Activated B cell treated with CpG ODN at 0.5 μM for 24 hours (primary cell): Measurements from ENCODE around the gene GPI. TPM values are rescaled to one million over a fixed set of nuclear protein-coding genes. Genes with fewer than 3 reads are reported as not detected.

ENCODE experiments used
- ATAC-seq: fragments of 200-7000 bp; cut with Tn5 transposase; one replicate; pipeline ENCODE4 v1.10.0; 2021; ENCODE audit warnings: low read depth, mild to moderate bottlenecking, moderate library complexity
- CTCF ChIA-PET: fragments of 350-600 bp; sonication (Branson Sonifier 250); formaldehyde crosslinking; loops from one replicate; lab custom pipeline; 2021; ENCODE audit warnings: antibody characterized with exemption; lab: Charles Lee
- POLR2A ChIA-PET: fragments of 350-600 bp; sonication (Branson Sonifier 250); formaldehyde crosslinking; loops from one replicate; lab custom pipeline; 2021; ENCODE audit warnings: antibody characterized with exemption; lab: Charles Lee
- DNase-seq: peaks from one replicate; pipeline ENCODE4 v3.0.0; 2022
- H3K27ac Mint-ChIP-seq: one replicate; pipeline ENCODE4 v1.8.0; 2020; ENCODE audit warnings: mixed read lengths
- H3K27me3 Mint-ChIP-seq: one replicate; pipeline ENCODE4 v1.8.0; 2021; ENCODE audit warnings: mixed read lengths
- H3K36me3 Mint-ChIP-seq: one replicate; pipeline ENCODE4 v1.8.0; 2021; ENCODE audit warnings: low read depth, mixed read lengths
- H3K4me1 Mint-ChIP-seq: one replicate; pipeline ENCODE4 v1.8.0; 2021; ENCODE audit warnings: mixed read lengths
- H3K4me3 Mint-ChIP-seq: one replicate; pipeline ENCODE4 v1.8.0; 2020; ENCODE audit warnings: mild to moderate bottlenecking, mixed read lengths
- H3K9me3 Mint-ChIP-seq: one replicate; pipeline ENCODE4 v1.8.0; 2020; ENCODE audit warnings: mixed read lengths
- CTCF ChIP-seq: fragments of 200-600 bp; IDR thresholded peaks from one replicate; pipeline ENCODE4 v1.8.0; 2022; ENCODE audit warnings: antibody characterized with exemption, mild to moderate bottlenecking
- intact Hi-C: fragments of 100-400 bp; cut with micrococcal nuclease; formaldehyde crosslinking; loops from one replicate; pipeline ENCODE4 v1.15.1; 2024
- total RNA-seq: library from RNA; stranded (reverse); gene quantifications from 2 replicates; pipeline ENCODE4 v1.2.3, GENCODE V29; 2022

Gene GPI
- total RNA-seq, 1 donor from 2014 or later, result 144 TPM

GRCh38 chr19:34319230-34319585 lies 45.8 kb upstream of the GPI start:
- ChIA-PET CTCF (no interaction called here), POLR2A (no interaction called here)
- Mint-ChIP-seq H3K9me3 (no peaks in the 10 kb centered on the region), H3K4me1 (peaks cover 45% of the 10 kb centered on the region), H3K27ac (no peak overlapping the region), H3K4me3 (no peak overlapping the region), H3K36me3 (peaks cover 32% of the 10 kb centered on the region), H3K27me3 (no peaks in the 10 kb centered on the region)
- DNase-seq (no peak), ATAC-seq (no peak)
- no peak for TF ChIP-seq CTCF
- intact Hi-C loops, result loop anchor here (5.0 kb wide), 1 partner anchor 47 kb away; no protein-coding TSS in a partner anchor

- intact Hi-C loops, result loop anchor here (5.0 kb wide), 1 partner anchor 47 kb away; no protein-coding TSS in a partner anchor
- DNase-seq (no peak), ATAC-seq (no peak)
- peaks cover 39% of the 10 kb centered on the region for H3K4me1 Mint-ChIP-seq
- no peak for TF ChIP-seq CTCF
- POLR2A ChIA-PET, result interaction anchor here (0.8 kb wide), 1 partner anchor 18 kb away, joined by 5 read pairs; no protein-coding TSS in a partner anchor
- H3K36me3 Mint-ChIP-seq, result peaks cover 35% of the 10 kb centered on the region
- H3K4me3 Mint-ChIP-seq, result no peak overlapping the region
- H3K27me3 Mint-ChIP-seq, result no peaks in the 10 kb centered on the region
- CTCF ChIA-PET, result no interaction called here
- no peaks in the 10 kb centered on the region for H3K9me3 Mint-ChIP-seq
- H3K27ac Mint-ChIP-seq, result no peak overlapping the region
Observed at GRCh38 chr19:34319785-34320184, 45.2 kb upstream of the GPI start.

GRCh38 chr19:34320277-34320676 lies 44.7 kb upstream of the GPI start:
- Mint-ChIP-seq H3K27ac (no peak overlapping the region), H3K36me3 (peaks cover 40% of the 10 kb centered on the region), H3K4me3 (no peak overlapping the region), H3K4me1 (peaks cover 34% of the 10 kb centered on the region), H3K27me3 (no peaks in the 10 kb centered on the region), H3K9me3 (no peaks in the 10 kb centered on the region)
- TF ChIP-seq CTCF, result no peak
- CTCF ChIA-PET, result no interaction called here
- no peak for ATAC-seq
- POLR2A ChIA-PET, result interaction anchor here (0.6 to 0.8 kb wide), 4 partner anchors 19 to 148 kb away, joined by 4 to 8 read pairs (median 6); no protein-coding TSS in a partner anchor
- intact Hi-C loops, result no loop called here
- DNase-seq, result no peak

GRCh38 chr19:34321735-34322134 lies 43.3 kb upstream of the GPI start:
- H3K9me3 Mint-ChIP-seq, result no peaks in the 10 kb centered on the region
- CTCF ChIA-PET, result no interaction called here
- peaks cover 53% of the 10 kb centered on the region for H3K36me3 Mint-ChIP-seq

More at GRCh38 chr19:34321735-34322134, 43.3 kb upstream of the GPI start:
- POLR2A ChIA-PET, result no interaction called here
- H3K4me1 Mint-ChIP-seq, result peaks cover 22% of the 10 kb centered on the region
- no peak overlapping the region for H3K4me3 Mint-ChIP-seq
- no peaks in the 10 kb centered on the region for H3K27me3 Mint-ChIP-seq
- no peak overlapping the region for H3K27ac Mint-ChIP-seq
- DNase-seq, result no peak
- ATAC-seq, result no peak
- intact Hi-C loops, result no loop called here
- TF ChIP-seq CTCF, result no peak
